Small intestine (tissue), 7 donors: ENCODE results near the gene BACH2. TPM values are rescaled to one million over a fixed set of nuclear protein-coding genes. Genes with fewer than 3 reads are reported as not detected.

Source experiments
- DNase-seq, 2 donors: peaks; one replicate each; pipeline versions ENCODE4 v3.0.0 to v3.0.0-alpha.2; 2013
- FAIRE-seq: peaks from 2 replicates; lab custom pipeline; 2012; peaks lifted over from hg19 to GRCh38; lab: Jason Lieb, UNC
- H3K27ac ChIP-seq, 3 donors: one replicate each; pipeline ENCODE4 v1.5.1; 2013; ENCODE audit warnings: low read length in 2 of 3, mild to moderate bottlenecking in 2 of 3, control low read depth in 1 of 3, inconsistent platforms in 1 of 3, low read depth in 1 of 3, moderate library complexity in 1 of 3
- H3K27me3 ChIP-seq, 3 donors: one replicate each; pipeline ENCODE4 v1.6.1; 2013; ENCODE audit warnings: low read length in 3 of 3, inconsistent platforms in 1 of 3; ENCODE audit not compliant: control insufficient read depth in 3 of 3, insufficient read depth in 3 of 3
- H3K36me3 ChIP-seq, 3 donors: one replicate each; pipeline ENCODE4 v1.6.1; 2013; ENCODE audit warnings: low read length in 3 of 3, inconsistent platforms in 1 of 3, low read depth in 1 of 3, mild to moderate bottlenecking in 1 of 3, moderate library complexity in 1 of 3; ENCODE audit not compliant: control insufficient read depth in 3 of 3, insufficient read depth in 2 of 3
- H3K4me1 ChIP-seq, 3 donors: one replicate each; pipeline ENCODE4 v1.6.1; 2013; ENCODE audit warnings: low read length in 2 of 3, inconsistent platforms in 1 of 3, low read depth in 1 of 3, mild to moderate bottlenecking in 1 of 3, moderate library complexity in 1 of 3; ENCODE audit not compliant: control insufficient read depth in 3 of 3, insufficient read depth in 2 of 3
- H3K4me3 ChIP-seq, 3 donors: one replicate each; pipeline ENCODE4 v1.5.1; 2013; ENCODE audit warnings: low read length in 3 of 3, control low read depth in 1 of 3, inconsistent platforms in 1 of 3, low read depth in 1 of 3, mild to moderate bottlenecking in 1 of 3, moderate library complexity in 1 of 3
- H3K9me3 ChIP-seq, 2 donors: one replicate each; pipeline ENCODE4 v1.6.1; 2013; ENCODE audit warnings: low read depth in 1 of 2, low read length in 1 of 2; ENCODE audit not compliant: control insufficient read depth in 2 of 2, insufficient read depth in 1 of 2
- WGBS, 3 donors: extraction: QIAGEN DNeasy Blood & Tissue Kit; methylation state at CpG; one replicate each; pipeline ENCODE4 v1.1.7; 2013; 5-methylcytosine and 5-hydroxymethylcytosine counted together
- polyA plus RNA-seq, 4 donors: library from polyadenylated mRNA; stranded (reverse) in 3 of 4; unstranded in 1 of 4; fragments of 200-250 nt in 3 of 4; fragments of 120-200 nt in 1 of 4; gene quantifications; one replicate each; pipeline versions ENCODE4 v1.2.1 to v1.2.3, GENCODE V29; 2013
- donor health status: healthy with polysubstance abuse.
- donor health status: control.
- donor health status: control.
- donor health status: Bipolar disorder and iron deficiency.
- donor health status: healthy.

BACH2 gene
- polyA plus RNA-seq, 4 donors = under 0.01 to 1.4 (median 0.67) TPM; not detected in 1

DNA sequence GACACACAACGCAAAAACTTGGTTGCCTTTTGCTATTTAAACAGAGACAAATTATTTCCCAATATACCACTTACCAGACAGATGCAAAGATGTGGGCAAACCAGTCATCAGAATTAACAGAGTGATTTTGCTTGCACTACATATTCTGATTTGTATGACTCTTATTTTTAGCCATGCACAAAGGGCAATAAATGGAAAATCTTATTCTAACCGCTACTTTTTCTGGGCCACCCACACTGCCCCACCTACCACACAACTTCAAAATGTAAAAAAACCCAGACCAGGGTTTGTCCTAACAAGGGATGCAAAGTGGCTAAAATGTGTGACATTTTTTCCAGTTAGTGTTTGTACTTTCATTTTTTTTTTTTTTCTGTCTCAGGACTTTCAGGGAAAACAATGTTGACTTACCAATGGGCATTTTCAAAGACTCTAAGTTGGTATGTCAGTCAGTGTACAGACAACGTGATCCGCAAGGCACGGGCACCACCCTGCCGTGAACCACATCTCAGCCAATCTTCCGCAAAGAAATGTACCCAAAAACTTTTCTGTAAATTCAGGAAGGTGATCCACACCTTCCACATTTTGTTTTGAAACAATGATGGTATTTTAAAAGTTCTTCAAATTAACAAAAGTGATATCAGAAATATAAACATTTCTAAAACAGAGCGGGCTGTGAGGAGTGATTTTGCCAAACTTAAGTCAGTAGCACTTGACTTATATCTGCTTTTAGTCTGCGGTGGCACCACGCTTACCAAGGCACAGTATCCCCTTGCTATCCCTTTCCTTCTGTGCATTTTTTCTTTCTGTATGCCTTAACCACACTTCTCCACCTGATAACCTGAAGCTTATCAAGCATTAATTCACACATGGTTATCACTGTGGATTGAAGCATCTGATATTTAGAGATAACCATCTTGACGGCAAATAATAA is 216.8 kb downstream of the BACH2 start:
- FAIRE-seq (no peak), DNase-seq (no peak)
- Histone ChIP-seq H3K4me3 (no peak overlapping the region), H3K27me3 (no peaks in the 10 kb centered on the region), H3K4me1 (no peaks in the 10 kb centered on the region), H3K27ac (no peak overlapping the region), H3K9me3 (no peaks in the 10 kb centered on the region), H3K36me3 (no peaks in the 10 kb centered on the region)
- WGBS, 3 donors = 73 to 81% (median 76%) methylated on average over 11 of the region's 11 CpGs

DNA sequence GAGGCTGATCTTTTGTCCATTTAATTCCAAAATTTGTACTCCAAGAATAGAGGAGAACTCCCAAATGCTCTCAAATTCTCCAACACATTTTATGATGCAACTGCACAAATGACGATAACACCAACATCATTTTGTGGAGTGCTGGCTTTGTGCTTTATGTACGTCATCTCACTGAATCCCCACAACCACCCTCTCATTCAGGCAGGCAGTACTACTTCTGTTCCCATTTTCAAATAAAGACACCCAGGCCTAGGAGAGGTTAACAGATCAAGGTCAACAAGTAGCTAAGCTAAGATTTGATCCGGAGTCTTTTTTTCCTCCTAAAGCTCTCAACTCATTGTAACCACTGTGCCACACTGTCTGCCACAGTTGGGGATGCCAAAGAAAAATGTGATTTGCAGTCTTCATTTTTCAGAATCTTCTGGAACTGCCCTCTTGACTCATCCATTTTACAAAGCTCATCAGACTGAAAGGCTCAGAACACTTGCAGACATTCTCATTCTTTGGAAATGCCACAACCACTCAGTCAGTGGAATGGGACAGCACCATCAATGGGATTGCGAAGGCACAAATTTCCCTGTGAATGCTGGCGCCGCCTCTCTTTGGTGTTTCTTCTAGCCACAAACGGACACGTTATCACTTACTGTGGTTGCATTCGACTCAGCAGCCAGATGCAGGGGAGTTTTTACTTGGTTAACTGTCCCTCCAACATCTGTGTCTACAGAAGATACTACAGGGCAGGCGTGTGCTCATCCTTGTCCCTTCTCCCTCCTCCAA is 217.9 kb downstream of the BACH2 start:
- H3K9me3 ChIP-seq = no peaks in the 10 kb centered on the region
- no peak overlapping the region for H3K4me3 ChIP-seq
- H3K36me3 ChIP-seq = no peaks in the 10 kb centered on the region
- H3K27ac ChIP-seq = no peak overlapping the region
- FAIRE-seq (no peak), DNase-seq (no peak)
- H3K4me1 ChIP-seq = no peaks in the 10 kb centered on the region
- WGBS, 3 donors = 73 to 75% (median 74%) methylated on average over 10 of the region's 10 CpGs
- no peaks in the 10 kb centered on the region for H3K27me3 ChIP-seq

DNA sequence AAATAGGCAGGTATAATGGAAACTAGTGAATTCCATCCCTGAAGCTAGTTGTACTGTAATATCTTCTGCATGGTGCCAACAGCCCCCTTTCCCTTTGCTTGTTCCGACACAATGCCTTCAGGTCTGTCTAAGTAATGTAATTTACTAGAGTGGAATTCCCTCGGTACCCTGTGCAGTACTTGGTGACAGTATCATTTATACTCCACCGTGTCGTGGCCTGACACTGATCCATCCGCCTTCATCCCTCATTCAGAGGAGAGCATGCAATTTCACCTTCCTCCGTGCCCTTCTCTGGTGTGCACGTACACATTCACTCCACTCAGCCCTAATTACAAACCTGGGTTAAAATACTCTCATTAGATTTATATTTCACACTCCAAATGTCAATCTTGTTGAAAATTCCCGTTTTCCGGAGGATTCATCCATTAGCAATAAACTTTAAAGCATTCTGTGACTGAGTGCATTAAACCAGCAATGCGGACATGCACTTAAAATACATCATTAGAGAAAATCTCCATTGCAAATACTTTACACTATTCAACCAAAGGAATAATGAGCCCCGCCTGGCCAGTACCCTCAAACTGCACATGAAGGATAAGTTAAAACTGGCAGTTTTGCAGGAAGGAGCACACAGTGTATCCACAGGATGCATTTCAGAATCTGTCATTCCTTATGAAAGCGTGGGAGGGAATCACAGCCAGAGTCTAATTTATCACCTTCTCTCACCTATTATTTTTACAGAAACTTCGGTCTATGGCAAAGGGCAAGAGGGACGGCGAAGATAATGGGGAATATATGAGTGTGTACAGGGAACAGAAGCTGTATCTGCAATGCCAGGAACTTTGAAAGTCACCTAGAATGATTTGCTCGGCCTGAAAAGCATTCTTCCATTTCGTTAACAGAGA is 219.9 kb downstream of the BACH2 start:
- H3K4me3 ChIP-seq = no peak overlapping the region
- FAIRE-seq (no peak), DNase-seq (no peak)
- H3K36me3 ChIP-seq = no peaks in the 10 kb centered on the region
- WGBS, 3 donors = 86 to 92% (median 88%) methylated on average over 17 of the region's 17 CpGs
- H3K27me3 ChIP-seq = no peaks in the 10 kb centered on the region
- no peaks in the 10 kb centered on the region for H3K4me1 ChIP-seq
- H3K27ac ChIP-seq = no peak overlapping the region
- H3K9me3 ChIP-seq = no peaks in the 10 kb centered on the region

DNA sequence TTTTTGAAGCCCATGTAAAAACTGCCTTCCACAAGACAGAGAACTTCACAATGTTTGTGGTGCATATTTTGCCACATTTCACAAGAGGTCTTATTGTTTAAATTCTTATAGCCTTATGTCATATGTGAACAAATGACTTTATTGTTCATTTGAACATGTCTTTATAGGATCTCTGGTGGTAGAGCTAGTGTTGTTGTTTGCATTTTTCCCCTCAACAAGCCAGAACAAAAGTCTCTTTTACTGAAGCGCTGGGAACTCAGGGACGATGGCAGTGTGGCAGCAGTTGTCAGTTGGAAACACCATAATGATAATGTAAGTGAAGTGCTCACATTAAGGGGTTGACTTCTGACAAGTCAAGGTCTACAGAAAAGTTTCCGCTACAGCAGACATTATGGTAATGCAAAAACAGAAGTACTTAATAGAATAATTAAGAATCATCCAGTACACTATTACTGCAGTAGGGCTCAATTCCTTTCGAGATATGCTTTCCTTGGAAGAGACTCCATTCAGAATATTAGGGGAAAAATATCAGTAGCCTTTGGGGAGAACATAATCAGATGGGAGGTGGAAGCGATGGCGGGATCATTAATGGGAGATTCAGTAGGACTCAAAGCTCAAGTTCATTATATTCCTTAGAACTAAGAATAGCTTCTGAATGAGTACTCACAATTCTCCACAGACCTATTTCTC is 222.3 kb downstream of the BACH2 start:
- no peak for DNase-seq
- Histone ChIP-seq H3K9me3 (no peaks in the 10 kb centered on the region), H3K4me1 (no peaks in the 10 kb centered on the region), H3K27ac (no peak overlapping the region), H3K27me3 (no peaks in the 10 kb centered on the region), H3K4me3 (no peak overlapping the region), H3K36me3 (no peaks in the 10 kb centered on the region)
- FAIRE-seq = no peak
- 88 to 92% (median 91%) methylated on average over 6 of the region's 6 CpGs for WGBS, 3 donors

DNA sequence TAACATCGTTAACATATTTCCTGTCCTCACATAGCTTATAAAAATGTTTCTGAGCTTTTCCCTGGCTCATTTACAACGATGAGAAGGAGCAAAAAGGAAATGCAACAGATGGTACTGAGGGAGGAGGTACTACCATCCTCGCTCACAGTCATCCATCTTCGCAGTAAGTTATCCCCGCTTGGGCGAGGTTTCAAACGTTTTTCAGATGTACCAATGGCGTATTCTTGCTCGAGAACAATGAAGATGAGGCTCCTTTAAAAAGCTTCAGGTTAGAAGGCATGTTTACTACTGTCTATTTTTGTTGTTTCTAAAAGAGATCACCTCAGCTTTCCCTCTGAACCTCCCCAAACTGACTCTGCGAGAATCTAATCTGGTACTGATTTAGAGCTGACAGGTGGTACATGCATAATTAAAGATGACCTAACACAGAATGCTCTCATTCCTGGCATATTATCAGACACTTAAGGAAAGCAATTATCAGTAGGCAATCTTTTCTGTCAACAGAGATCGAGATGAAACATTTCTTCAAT is 223.6 kb downstream of the BACH2 start:
- Histone ChIP-seq H3K36me3 (no peaks in the 10 kb centered on the region), H3K9me3 (no peaks in the 10 kb centered on the region), H3K27me3 (no peaks in the 10 kb centered on the region), H3K4me1 (no peaks in the 10 kb centered on the region), H3K27ac (no peak overlapping the region), H3K4me3 (no peak overlapping the region)
- 61 to 71% (median 66%) methylated on average over 11 of the region's 11 CpGs for WGBS, 3 donors
- no peak for FAIRE-seq
- no peak for DNase-seq

DNA sequence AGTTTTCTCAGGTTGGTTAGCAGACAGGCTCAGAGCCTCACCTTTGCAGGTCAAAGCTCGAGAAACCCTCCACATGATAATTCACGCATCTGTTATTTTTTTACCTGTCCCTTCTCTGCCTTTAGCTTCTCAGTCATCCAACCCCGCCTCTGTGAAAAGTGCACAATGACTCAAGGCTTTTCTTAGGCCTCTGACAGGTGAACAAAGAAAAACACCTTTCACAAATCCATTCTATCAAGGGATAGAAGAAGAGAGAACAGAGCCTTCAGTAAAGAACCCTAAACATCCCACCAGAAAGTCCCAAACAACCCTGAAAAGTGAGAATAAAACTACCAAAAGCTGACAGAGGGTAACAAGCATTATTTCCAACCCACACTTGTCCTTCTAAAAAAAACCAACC is 224.1 kb downstream of the BACH2 start:
- Histone ChIP-seq H3K27me3 (no peaks in the 10 kb centered on the region), H3K9me3 (no peaks in the 10 kb centered on the region), H3K4me3 (no peak overlapping the region), H3K4me1 (no peaks in the 10 kb centered on the region), H3K27ac (no peak overlapping the region), H3K36me3 (no peaks in the 10 kb centered on the region)
- WGBS, 3 donors = 38 to 57% (median 49%) methylated on average over 3 of the region's 3 CpGs
- DNase-seq = no peak
- no peak for FAIRE-seq

DNA sequence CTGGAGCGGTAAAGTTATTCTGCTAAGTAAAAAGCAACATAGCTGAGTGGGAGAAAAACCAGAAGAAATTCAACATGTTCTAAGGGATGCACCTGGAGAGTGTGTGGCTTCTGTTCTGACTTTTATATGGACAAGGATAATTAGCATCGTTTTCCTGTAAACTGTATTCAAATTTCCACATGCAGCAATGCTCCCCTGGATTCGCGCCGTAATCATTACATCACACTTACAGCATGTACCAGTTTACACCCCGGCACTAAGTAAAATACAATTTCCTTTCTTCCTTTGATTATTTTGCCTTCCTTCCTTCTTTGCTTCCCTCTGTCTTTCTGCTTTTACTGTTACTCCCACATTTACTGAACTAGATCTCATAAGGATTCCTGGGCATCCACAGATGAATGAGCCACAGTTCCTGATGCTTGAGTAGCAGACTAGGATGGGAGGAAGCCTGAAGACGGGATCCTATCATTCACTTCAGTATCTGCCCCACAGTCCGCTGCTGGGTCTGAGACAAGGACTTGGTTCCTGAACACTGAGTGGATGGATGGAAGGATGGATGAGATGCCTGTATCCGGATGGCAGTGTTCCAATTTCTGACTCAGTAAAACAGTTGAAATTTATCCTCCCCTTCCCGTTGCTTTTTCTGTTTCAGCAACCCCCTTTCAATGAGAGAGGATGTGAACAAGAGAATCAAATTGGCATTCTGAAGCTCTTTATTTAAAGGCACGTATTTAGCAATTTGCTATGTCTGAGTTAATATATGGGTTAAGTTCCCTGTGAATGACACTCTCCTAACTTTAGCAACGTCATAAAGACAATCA is 227.7 kb downstream of the BACH2 start:
- H3K27ac ChIP-seq = no peak overlapping the region
- 80 to 81% (median 80%) methylated on average over 12 of the region's 12 CpGs for WGBS, 3 donors
- no peaks in the 10 kb centered on the region for H3K9me3 ChIP-seq
- H3K4me1 ChIP-seq = no peaks in the 10 kb centered on the region
- DNase-seq (no peak), FAIRE-seq (no peak)
- no peaks in the 10 kb centered on the region for H3K27me3 ChIP-seq
- H3K4me3 ChIP-seq = no peak overlapping the region
- no peaks in the 10 kb centered on the region for H3K36me3 ChIP-seq
